ENCODE measurements around the gene TANC1.

- TF ChIP-seq CTCF (IDR thresholded peaks at IDR 0.05) (no peak), POLR2A (IDR thresholded peaks at IDR 0.05) (no peak), EP300 (IDR thresholded peaks at IDR 0.05) (no peak)
Measured at GRCh38 chr2:159156834-159157233, 188.4 kb downstream of the TANC1 start.

All from sigmoid colon (tissue), 4 donors.